ENCODE measurements around the gene URB1.
"Not testable (repeated sequence)": the region's sequence is repeated elsewhere in the genome, so short reads cannot be mapped to it uniquely, and the experiment has no call there.

Gene URB1

DNA sequence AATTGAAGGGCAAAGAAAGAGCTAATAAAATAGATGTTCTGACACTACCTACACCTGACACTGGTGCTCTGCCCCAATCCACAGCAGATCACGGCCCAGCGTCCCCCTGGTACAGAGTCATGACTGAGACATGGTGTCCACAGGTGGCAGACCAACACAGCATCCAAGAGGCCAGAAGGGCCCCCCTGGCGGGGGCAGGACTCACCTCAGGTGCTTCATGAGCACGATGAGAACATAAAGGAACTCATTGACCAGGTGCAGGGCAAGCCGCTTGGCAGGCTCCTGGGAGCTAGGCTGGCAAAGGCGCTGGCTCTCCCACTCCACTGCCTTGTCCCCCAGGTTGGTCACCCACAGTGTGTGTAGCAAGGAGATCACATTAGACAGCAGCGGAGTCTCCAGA, 73.8 kb downstream of the URB1 start:
- DNase-seq (ENCODE audit: low read depth in 3 of 3), result no peak

DNA sequence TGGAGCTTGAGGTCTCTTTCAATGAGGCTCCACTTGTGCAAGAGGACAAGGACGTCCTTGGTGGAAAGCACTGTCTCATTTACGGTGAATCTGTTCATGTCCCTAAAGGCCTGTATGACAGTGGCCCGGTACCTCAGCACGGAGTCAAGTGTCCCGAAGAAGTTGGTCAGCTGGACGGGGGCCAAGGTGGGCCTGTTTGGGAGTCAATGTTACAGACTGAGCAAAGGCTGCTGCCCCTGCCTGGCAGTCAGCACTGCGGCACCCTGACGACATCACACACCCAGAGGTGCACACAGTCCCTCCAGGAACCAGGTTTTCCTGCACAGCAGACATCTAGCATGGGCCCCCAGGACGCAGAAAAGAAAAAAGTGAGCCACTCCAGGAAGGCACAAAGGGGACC, 75.1 kb downstream of the URB1 start:
- DNase-seq (ENCODE audit: low read depth in 3 of 3), result no peak

DNA sequence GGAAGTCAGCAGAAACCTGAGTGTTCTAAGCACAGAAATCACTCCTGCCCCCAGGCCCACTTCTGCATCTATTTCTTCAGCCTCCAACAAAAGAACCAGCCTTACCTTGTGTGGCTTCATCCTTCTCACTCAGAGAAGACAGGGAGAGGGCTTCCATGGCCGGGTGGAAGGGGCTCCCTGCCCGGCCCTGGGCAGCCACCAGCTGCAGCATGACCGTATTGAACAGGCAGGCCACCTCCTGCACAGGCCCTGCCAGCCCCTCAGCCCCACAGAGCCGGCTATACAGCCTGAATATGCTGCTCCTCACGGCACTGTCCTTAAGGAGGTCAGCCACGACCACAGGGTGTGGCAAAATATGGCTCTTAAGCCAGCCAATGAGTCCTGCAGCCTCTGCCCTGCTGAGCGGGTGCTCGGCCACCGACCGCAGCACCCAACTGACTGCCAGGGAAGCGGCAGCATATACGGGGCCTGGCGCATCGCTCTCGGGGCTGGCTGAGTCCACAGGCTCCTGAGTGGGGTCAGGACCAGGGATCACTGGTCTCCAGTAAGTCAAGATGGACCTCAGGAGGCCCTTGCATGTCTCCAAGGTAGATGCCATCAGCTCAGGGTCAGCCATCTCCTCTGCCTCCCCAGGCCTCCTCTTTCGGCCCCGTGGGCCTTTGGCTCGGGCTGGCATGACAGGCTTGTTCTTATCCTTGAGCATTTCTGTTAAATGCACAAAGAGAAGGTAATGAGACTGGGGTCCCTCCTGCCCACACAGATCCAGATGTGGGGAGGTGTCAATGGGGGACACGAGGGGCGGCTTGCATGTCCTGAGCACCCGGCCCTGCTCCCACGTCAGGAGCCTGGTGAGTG, 76.2 kb downstream of the URB1 start:
- no peak for DNase-seq (ENCODE audit: low read depth in 3 of 3)

DNA sequence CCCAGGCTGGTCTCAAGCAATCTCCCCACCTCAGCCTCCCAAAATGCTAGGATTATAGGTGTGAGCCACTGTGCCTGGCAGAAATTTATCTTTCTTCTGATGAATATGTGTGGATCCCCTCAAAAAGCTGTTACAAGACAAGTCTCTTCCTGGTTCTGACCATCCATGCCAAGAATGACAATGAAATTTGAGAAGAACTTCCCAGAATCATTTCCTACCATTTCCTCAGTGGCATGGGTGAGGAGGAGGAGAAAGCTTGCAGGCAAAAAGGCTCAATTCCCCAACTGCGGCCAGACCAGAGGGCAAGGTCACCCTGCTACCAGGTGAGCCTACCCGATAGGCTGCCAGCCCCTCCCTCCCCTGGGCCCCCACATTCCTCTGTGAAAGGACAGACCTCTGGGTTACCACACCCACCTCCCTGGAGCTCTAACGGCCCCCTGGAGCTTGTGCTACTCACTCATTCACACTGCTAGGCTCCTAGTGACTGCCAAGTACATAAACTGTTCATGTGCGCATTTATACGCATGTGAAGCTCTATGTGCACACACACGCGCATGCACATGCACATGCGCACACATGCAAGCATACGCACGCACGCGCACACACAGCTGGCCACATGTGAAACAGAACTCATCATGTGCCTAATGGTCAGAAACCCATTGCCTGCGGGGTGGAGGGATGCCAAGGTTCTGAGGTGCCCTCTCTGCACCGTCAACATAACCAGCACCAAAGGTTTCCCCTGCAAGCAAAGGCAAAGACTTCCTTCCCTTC, 77.1 kb downstream of the URB1 start:
- no peak for DNase-seq (ENCODE audit: low read depth in 3 of 3)

DNA sequence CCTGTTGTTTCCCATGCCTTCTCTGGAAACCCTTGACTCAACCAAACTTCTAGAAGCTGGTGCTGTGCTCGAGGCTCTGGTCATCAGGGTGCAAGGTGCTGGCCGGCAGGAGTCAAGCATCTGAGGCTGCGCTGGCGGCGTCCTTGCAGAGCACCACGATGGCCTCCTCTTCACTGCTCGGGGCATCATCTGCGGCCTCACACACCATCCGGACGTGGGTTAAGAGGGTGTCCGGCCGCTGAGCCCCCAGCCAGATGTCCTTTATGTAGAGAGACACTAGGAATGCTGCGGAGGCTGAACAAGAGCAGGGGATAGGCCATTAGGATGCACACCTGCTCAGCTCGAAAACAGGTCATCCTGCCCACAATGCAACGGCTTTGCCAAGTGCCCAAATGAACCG, 78.0 kb downstream of the URB1 start:
- no peak for DNase-seq (ENCODE audit: low read depth in 3 of 3)

DNA sequence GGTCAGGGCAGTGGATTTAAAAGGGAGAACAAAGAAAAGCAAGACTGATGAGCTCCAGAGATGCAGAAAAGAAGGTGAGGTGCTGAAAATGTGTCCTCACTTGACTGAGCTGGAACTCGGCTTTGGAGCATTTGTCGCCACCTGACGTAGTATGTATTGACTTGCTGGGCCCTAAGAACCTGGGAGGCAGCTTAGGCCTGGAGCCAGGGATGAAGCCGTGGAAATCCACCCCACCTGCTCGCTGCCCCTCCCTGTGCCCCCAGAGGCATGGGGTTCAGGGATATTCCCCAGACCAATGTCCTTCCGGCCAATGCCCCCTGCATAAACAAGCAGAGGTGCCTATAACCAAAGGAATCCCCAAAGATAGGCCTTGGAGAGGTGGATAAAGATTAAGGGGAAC, 79.8 kb downstream of the URB1 start:
- DNase-seq (ENCODE audit: low read depth in 3 of 3), result no peak

DNA sequence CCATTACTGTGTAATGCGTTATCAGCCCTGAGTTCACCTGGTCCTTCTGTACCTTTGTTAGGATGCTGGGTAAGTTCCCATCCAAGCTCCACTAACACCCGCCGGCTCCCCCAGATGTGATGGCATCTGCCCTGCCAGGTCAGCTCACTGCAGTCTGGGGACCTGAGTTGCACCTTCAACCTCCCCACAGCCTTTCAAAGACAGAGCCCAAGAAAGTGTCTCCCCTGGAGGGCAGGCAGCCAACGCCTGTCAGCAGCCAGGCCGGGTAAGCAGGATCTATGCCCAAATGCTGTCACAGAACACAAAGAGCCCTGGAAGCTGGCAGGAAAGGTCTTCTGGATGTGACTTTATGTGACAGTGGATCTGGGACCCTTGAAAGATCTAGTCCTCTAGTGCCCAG, 80.5 kb downstream of the URB1 start:
- no peak for DNase-seq (ENCODE audit: low read depth in 3 of 3)

DNA sequence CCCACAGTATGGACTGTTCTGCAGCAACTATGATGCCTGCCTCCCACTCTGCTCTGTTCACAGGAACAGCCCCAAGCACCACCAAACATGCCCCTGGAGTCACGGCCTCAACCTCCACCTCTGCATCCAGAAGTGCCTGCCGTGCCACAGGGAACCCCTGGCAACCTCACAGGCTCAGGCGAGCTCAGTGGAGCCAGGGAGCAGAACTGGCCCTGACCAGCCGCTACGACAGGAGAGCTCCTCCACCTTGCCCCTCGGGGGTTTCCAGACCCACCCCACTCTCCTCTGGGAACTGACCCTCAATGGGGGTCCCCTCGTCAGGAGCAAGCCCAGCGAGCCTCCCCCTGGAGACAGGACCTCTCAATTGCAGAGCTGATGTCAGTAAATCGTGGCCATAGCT, 81.2 kb downstream of the URB1 start:
- DNase-seq (ENCODE audit: low read depth in 3 of 3), result no peak

DNA sequence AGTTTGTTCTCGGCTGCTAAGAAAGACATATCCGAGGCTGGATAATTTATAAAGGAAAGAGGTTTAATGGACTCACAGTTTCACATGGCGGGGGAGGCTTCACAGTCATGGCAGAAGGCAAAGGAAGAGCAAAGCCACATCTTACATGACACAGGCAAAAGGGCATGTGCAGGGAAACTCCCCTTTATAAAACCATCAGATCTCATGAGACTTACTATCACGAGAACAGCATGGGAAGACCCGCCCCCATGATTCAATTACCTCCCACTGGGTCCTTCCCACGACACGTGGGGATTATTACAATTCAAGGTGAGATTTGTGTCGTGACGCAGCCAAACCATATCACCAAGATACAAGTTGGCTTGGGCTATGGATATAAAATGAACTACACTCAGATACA, 81.8 kb downstream of the URB1 start:
- not testable (repeated sequence) for DNase-seq (ENCODE audit: low read depth in 3 of 3)

DNA sequence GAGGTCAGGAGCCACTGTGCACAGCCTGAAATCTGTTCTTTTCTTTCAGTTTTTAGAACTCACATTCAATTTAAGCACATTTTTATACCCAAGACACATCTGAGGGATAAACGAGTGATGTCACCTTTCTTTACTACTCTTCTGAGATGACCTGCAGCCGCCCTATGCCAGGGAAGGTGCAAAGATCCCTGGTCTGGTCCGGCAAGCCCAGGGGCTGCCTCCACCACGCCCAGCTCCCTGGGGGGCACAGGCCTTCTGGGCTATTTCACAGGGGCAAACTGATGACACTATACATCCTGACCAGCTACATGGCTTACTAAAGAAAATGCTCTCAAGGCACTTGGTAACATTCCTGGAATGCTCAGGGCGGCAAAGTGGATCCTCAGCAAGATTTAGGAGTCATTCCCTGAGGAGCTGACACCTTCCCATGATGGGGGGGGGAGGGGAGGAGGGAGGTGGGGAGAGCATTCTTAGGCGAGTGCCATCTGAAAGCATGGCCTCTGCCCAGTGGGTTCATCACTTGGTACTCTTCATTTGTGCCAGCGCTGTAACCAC, 82.8 kb downstream of the URB1 start:
- DNase-seq (ENCODE audit: low read depth in 3 of 3), result no peak

DNA sequence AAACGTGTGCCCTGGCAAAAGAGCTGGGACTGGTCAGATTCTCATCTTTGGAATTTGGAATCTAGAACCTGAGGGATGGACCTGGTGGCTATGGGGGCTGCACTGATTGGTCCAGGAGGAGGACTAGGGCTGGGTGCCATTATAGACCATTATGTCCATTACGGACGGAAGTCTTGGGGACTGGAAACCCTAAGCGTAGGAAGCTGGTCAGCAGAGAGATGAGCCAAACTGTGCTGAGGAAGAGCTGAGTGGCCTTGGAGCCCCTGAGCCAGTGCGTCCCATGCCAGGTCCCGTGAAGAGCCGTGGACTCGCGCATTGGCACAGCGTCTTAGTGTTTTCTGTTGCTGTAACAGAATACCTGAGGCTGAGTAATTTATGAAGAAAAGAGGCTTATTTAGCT, 84.1 kb downstream of the URB1 start:
- DNase-seq (ENCODE audit: low read depth in 3 of 3), result no peak

DNA sequence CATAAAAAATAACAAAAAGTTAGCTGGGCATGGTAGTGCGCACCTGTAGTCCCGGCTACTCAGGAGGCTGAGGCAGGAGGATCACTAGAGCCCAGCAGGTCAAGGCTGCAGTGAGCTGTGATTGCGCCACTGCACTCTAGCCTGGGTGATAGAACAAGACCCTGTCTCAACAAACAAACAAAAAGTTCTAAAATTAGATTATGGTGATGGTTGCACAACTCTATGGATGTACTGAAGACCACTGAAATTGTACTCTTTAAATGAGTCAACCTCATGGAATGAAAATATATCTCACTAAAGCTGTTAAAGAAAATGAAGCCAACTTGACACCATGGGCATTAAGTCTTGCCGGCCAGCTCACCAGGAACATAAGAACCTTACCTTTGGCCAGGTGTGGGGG, 85.1 kb downstream of the URB1 start:
- DNase-seq (ENCODE audit: low read depth in 3 of 3), result no peak

DNA sequence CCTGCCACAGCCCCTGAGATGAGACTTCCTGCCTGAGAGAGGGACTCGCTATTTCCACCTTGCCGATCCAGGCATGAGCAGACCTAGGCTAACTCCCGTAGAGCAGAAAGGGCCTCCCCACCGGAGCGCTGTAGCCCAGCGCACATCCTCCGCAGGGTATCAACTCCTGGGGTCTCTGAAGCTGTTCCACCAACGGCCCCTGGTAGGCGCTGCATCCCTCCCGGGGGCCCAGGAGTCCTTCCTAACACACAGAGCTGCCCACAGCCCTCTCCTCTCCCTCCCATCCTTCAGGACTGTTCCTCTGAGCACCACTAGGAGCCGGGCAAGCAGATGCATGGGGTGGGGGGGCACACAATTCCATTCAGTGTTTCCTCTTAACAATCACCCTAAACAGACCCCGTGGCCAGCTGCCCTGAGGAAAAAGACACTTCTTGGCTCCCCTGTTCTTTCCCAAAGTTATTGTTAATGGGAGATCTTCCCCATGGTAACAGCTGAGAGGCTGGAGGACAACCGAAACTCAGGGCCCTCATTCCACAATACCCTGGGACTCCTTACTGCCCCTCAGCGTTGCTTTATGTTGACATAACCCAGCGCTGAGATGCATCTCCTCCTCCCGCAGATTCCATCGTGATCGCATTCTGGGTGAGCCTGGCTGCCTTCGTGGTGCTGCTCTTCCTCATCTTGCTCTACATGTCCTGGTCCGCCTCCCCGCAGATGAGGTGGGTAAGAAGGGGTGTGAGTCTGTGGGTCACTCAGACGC, 86.6 kb downstream of the URB1 start:
- no peak for DNase-seq (ENCODE audit: low read depth in 3 of 3)

DNA sequence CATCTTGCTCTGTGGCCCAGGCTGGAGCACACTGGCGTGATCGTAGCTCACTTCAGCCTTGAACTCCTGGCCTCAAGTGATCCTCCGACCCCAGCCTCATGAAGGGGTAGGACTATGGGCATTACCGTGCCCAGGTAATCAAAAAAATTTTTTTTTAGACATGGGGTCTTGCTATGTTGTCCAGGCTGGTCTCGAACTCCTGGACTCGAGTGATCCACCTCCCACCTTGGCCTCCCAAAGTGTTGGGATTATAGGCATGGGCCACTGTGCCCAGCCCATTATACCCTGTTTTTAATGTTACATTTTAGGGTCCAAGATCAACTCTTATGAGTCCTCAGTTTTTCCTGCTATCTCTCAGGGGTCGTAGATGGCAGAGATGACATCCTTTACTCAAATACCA, 87.8 kb downstream of the URB1 start:
- no peak for DNase-seq (ENCODE audit: low read depth in 3 of 3)

DNA sequence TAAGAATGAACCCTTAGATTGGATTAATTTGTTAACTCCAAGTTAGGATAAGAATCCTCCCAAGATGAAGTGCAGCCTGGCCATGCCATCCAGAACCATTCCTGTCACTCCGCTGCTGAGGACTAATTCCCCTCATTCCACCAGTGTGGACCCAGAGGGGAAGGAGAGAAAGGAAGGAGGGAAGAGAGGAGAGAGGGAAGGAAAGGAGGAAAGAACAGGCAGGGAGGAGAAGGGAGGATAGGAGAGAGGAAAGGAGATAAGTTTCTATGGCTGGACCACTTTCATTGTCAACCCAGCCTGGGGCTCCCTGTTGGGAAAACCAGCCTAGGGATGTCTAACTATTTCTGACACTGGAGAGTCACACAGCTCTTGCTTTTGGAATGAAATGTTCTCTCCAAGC, 89.4 kb downstream of the URB1 start:
- no peak for DNase-seq (ENCODE audit: low read depth in 3 of 3)

DNA sequence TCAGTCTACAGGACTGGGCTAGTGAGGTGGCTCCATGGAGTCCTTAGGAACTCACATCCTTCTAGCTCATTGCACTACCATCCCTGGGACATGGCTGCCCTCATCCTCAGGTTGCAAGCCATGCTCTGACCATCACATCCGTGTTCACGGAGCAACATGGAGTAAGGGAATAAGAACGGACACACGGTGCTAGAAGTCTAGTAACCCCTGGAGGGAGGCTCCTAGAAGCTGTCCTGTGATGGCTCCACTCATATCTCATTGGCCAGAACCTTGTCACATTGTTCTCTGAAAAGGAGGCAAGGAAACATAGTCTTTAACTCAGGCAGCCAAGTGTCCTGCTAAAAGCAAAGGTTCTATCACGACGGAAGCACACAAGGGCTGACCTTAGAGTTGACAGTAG, 90.3 kb downstream of the URB1 start:
- no peak for DNase-seq (ENCODE audit: low read depth in 3 of 3)

DNA sequence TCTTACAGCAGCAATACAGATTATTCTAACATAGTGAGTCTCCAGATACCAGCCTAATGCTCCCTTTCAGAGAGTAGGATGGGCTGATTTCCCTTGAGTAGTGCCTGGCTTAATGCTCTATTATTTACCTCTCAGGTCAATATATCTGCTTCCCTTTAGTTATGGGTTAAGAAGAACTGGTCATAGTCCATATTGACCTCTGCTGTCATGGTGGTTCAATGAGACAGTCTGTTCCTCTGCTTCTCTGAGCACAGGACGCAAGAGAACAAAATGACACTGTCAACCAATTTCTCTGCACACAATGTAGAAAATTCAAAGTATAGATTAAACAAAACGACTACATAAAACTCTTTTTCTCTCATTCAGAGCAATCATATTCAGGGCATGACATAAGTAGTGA, 91.2 kb downstream of the URB1 start:
- DNase-seq (ENCODE audit: low read depth in 3 of 3), result no peak

DNA sequence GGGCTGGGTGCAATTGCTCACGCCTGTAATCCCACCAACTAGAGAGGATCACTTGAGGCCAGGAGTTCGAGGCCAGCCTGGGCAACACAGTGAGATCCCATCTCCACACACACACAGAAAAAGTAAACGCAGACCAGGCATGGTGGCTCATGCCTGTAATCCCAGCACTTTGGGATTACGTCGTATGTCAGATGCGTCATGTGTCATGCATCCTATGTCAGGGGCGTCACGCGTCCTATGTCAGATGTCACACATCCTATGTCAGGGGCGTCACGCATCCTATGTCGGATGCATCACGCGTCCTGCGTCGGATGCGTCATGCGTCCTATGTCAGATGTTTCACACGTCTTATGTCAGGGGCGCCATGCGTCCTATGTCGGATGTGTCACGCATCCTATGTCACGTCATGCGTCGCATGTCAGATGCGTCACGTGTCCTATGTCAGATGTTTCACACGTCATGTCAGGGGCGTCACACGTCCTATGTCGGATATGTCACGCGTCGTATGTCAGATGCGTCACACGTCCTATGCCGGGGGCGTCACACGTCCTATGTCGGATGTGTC, 92.6 kb downstream of the URB1 start:
- DNase-seq (ENCODE audit: low read depth in 3 of 3), result no peak

DNA sequence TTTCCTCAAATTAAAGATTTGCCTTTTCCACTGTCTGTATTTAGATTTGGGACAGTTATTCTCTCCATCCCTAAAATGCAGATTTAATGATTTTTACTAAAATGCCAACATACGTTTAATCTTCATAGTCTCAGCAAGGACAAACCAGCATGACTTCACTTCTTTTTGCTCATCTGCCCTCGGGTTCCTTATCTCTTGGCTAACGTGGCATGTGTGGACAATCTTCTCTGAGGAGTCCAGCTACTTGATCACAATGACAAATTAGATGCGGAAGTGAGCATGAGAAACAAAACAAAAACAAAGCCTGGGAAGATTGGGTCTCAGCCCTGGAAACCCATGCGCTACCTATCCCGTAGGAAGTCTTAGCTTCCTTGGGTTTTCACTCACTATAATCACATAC, 93.1 kb downstream of the URB1 start:
- no peak for DNase-seq (ENCODE audit: low read depth in 3 of 3)

DNA sequence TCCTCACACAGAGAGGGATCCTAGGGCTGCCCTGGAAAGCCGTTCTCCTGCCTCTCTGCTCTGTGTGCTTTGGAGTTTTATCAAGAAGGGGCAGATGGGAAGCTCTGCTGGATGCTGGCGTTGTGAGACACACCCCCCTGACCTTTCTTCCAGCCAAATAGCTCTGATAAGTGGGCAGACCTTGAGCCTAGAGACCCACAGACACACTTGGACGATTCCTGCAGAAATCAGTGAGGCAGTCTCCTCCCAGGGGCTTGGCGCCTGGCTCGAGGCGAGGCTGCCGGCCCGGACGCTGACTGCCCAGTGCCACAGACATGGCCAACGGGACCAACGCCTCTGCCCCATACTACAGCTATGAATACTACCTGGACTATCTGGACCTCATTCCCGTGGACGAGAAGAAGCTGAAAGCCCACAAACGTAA, 94.1 kb downstream of the URB1 start, which contains the start of gene MRAP:
MRAP (plus strand) TSS at position 198 of the 424 bp plus-strand sequence; CDS start at position 315, 117 bp downstream.
- no peak for DNase-seq (ENCODE audit: low read depth in 3 of 3)

DNA sequence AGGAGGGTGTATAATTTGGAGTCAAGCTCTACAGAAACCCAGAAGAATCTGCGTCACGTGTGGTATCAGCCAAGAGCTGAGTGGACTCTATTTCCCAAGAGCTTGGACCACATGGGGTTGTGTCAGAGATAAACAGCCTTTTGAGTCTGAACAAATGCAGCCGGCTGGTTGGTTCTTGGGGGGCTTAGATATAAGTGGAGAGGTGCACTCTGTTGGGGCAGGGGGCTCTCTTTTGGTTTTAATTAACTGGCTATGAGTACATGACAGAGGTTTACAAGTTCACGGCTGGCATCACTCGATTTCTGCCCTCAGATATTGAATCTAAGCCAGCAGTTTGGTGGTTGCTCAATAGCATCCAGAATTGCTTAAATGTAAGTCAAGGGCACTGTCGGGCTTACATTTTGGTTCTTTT, 94.7 kb downstream of the URB1 start:
- DNase-seq (ENCODE audit: low read depth in 3 of 3), result no peak

DNA sequence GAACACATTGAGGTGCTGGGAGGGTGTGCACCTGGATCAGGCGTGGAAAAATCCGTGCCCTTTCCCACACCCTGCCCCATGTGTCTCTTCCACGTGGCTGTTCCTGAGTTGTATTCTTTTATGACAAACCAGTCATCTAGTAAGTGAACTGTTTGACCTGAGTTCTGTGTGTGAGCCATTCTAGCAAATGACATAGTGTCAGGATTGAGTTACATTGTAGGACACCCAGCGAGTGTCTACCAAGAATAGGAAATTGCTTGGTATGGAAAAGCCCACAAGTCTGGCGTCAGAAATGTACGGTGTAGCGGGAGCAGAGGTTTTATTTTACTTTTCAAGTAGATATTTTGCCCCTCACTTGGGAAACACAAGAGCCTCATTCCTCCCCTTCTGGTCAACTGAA, 95.4 kb downstream of the URB1 start:
- DNase-seq (ENCODE audit: low read depth in 3 of 3), result no peak
